HG03575 (cell line): ENCODE measurements around the gene WDR88.

Experiments used
- ATAC-seq: cut with Tn5 transposase; IDR thresholded peaks from one replicate; pipeline ENCODE4 v1.9.1; 2021; ENCODE audit not compliant: unreplicated experiment, insufficient number of reproducible peaks, low FRiP score; ENCODE audit errors: extremely low read depth

WDR88 gene

GRCh38 chr19:33132021-33132420 is at the start of gene WDR88:
TSS of gene WDR88 (plus strand) at chr19:33132114. CDS start at chr19:33132170, 56 bp downstream.
- no peak for ATAC-seq

- ATAC-seq = no peak
These were observed 46.3 kb upstream of the WDR88 start for GRCh38 chr19:33085570-33086128.

GRCh38 chr19:33086955-33087354 is 45.0 kb upstream of the WDR88 start:
- no peak for ATAC-seq

- no peak for ATAC-seq
These were observed 42.9 kb upstream of the WDR88 start for GRCh38 chr19:33089010-33089409.

- no peak for ATAC-seq
These were observed 41.7 kb upstream of the WDR88 start for GRCh38 chr19:33090179-33090578.

GRCh38 chr19:33093420-33094210 is 38.3 kb upstream of the WDR88 start:
- ATAC-seq = no peak

- ATAC-seq = no peak
These were observed 37.4 kb upstream of the WDR88 start for GRCh38 chr19:33094436-33095067.

GRCh38 chr19:33096005-33096404 is 35.9 kb upstream of the WDR88 start:
- no peak for ATAC-seq

GRCh38 chr19:33098055-33098534 is 33.8 kb upstream of the WDR88 start:
- no peak for ATAC-seq

GRCh38 chr19:33100894-33101644 is 30.8 kb upstream of the WDR88 start:
- no peak for ATAC-seq

GRCh38 chr19:33102893-33103292 is 29.0 kb upstream of the WDR88 start:
- ATAC-seq = no peak

GRCh38 chr19:33108161-33108560 is 23.8 kb upstream of the WDR88 start:
- no peak for ATAC-seq

- ATAC-seq = no peak
These were observed 21.6 kb upstream of the WDR88 start for GRCh38 chr19:33110137-33110910.

GRCh38 chr19:33111587-33111986 is 20.3 kb upstream of the WDR88 start:
- no peak for ATAC-seq

GRCh38 chr19:33114312-33114711 is 17.6 kb upstream of the WDR88 start:
- ATAC-seq = no peak

- ATAC-seq = no peak
These were observed 14.4 kb upstream of the WDR88 start for GRCh38 chr19:33117501-33117900.

GRCh38 chr19:33118643-33119042 is 13.3 kb upstream of the WDR88 start:
- no peak for ATAC-seq

- no peak for ATAC-seq
These were observed 7.5 kb upstream of the WDR88 start for GRCh38 chr19:33124207-33125098.
